Measurements from ENCODE around the gene FRMD1.

FRMD1 gene

DNA sequence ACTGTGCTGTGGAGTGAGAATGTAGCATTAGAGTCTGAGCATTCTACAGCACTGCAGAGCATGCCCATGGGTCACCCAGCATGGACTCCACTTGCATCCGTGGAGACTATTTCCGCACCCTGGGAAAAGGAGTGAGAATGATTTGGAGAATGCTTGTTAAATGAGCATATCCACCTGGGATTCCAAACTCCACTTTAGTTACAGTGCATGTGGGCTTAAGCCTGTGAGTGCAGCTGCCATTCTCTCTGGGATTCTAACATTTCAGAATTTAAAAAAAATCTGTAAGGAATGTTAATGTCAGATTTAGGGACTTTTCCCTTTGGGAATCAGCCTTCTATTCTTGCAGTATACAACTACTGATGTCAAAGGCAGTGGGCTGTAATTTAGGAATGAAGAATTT lies 48.1 kb downstream of the FRMD1 start:
- TF ChIP-seq, protein P1, sequence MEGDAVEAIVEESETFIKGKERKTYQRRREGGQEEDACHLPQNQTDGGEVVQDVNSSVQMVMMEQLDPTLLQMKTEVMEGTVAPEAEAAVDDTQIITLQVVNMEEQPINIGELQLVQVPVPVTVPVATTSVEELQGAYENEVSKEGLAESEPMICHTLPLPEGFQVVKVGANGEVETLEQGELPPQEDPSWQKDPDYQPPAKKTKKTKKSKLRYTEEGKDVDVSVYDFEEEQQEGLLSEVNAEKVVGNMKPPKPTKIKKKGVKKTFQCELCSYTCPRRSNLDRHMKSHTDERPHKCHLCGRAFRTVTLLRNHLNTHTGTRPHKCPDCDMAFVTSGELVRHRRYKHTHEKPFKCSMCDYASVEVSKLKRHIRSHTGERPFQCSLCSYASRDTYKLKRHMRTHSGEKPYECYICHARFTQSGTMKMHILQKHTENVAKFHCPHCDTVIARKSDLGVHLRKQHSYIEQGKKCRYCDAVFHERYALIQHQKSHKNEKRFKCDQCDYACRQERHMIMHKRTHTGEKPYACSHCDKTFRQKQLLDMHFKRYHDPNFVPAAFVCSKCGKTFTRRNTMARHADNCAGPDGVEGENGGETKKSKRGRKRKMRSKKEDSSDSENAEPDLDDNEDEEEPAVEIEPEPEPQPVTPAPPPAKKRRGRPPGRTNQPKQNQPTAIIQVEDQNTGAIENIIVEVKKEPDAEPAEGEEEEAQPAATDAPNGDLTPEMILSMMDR (IDR thresholded peaks at IDR 0.05; ENCODE audit: extremely low read depth, missing control alignments): no peak
- DNase-seq (ENCODE audit: low spot score): no peak

GRCh38 chr6:168030218-168030746 lies 48.7 kb downstream of the FRMD1 start:
- TF ChIP-seq, protein P1 (IDR thresholded peaks at IDR 0.05; ENCODE audit: extremely low read depth, missing control alignments): no peak
- DNase-seq (ENCODE audit: low spot score): no peak

- TF ChIP-seq, protein P1 (IDR thresholded peaks at IDR 0.05; ENCODE audit: extremely low read depth, missing control alignments): no peak
- DNase-seq (ENCODE audit: low spot score): no peak
These were observed 49.4 kb downstream of the FRMD1 start for GRCh38 chr6:168029459-168030217.

DNA sequence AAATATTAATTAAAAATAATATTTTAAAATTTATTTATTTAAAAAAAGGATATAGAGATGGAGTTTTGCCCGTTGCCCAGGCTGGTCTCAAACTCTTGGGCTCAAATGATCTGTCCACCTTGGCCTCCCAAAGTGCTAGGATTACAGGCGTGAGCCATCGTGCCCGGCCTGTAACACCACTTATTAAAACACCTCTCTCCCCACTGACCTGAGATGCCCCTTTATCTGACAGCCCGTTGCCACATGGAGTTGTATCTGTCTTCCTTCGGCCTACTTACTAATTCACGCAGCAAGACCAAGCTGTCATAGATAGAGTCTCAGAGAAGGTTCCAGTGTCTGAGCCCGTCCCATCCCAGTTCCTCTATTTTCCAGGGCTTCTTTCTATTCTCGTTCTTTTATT lies 50.8 kb downstream of the FRMD1 start:
- no peak for DNase-seq (ENCODE audit: low spot score)
- TF ChIP-seq, protein P1 (IDR thresholded peaks at IDR 0.05; ENCODE audit: extremely low read depth, missing control alignments): no peak

GRCh38 chr6:168027521-168027920 lies 51.5 kb downstream of the FRMD1 start:
- no peak for DNase-seq (ENCODE audit: low spot score)
- TF ChIP-seq, protein P1 (IDR thresholded peaks at IDR 0.05; ENCODE audit: extremely low read depth, missing control alignments): no peak

- no peak for DNase-seq (ENCODE audit: low spot score)
- TF ChIP-seq, protein P1 (IDR thresholded peaks at IDR 0.05; ENCODE audit: extremely low read depth, missing control alignments): no peak
These were observed 52.1 kb downstream of the FRMD1 start for GRCh38 chr6:168026925-168027324.

GRCh38 chr6:168025831-168026710 lies 52.9 kb downstream of the FRMD1 start:
- TF ChIP-seq, protein P1 (IDR thresholded peaks at IDR 0.05; ENCODE audit: extremely low read depth, missing control alignments): no peak

More at GRCh38 chr6:168025831-168026710, 52.9 kb downstream of the FRMD1 start:
- no peak for DNase-seq (ENCODE audit: low spot score)
